SK-N-SH treated with all-trans-retinoic acid at 6 μM for 48 hours (cell line): ENCODE measurements around the gene ANXA7.
"Not testable (repeated sequence)": the region's sequence is repeated elsewhere in the genome, so short reads cannot be mapped to it uniquely, and the experiment has no call there.

Source experiments
- ARNTL ChIP-seq: fragments of 450-650 bp; formaldehyde crosslinking; IDR thresholded peaks from 2 replicates; pipeline ENCODE4 v1.5.0; 2020; ENCODE audit warnings: low read depth, mild to moderate bottlenecking, moderate library complexity, borderline replicate concordance
- CSDC2 ChIP-seq: fragments of 250-450 bp; sonication (Bioruptor Pico); IDR thresholded peaks from 2 replicates; pipeline ENCODE4 v1.5.0; 2020; ENCODE audit warnings: mild to moderate bottlenecking, moderate library complexity
- ISL1 ChIP-seq: fragments of 250-450 bp; sonication (Bioruptor Pico); IDR thresholded peaks from 2 replicates; pipeline ENCODE4 v2.1.2; 2022; ENCODE audit warnings: mild to moderate bottlenecking, moderate library complexity
- OSR1 ChIP-seq: fragments of 250-450 bp; sonication (Bioruptor Pico); IDR thresholded peaks from 2 replicates; pipeline ENCODE4 v1.8.0; 2022; ENCODE audit warnings: moderate library complexity, mild to moderate bottlenecking, inconsistent platforms
- TSHZ2 ChIP-seq: fragments of 250-450 bp; sonication (Bioruptor Pico); IDR thresholded peaks from 2 replicates; pipeline ENCODE4 v1.5.0; 2020; ENCODE audit warnings: mild to moderate bottlenecking, moderate library complexity
- ZFP30 ChIP-seq: fragments of 450-650 bp; formaldehyde crosslinking; IDR thresholded peaks from 2 replicates; pipeline ENCODE4 v1.5.0; 2022; ENCODE audit warnings: mild to moderate bottlenecking, moderate library complexity
- TF ChIP-seq, protein P1 (sequence below): fragments of 250-450 bp; sonication (Bioruptor Pico); IDR thresholded peaks from 2 replicates; pipeline ENCODE4 v1.8.0; 2020; ENCODE audit warnings: mild to moderate bottlenecking, moderate library complexity, borderline replicate concordance

- not testable (repeated sequence) for TF ChIP-seq CSDC2 (CRISPR knock-in tag); TSHZ2 (CRISPR knock-in tag); ARNTL; OSR1 (CRISPR knock-in tag); ISL1 (CRISPR knock-in tag); ZFP30 (CRISPR knock-in tag)
- TF ChIP-seq, protein P1, sequence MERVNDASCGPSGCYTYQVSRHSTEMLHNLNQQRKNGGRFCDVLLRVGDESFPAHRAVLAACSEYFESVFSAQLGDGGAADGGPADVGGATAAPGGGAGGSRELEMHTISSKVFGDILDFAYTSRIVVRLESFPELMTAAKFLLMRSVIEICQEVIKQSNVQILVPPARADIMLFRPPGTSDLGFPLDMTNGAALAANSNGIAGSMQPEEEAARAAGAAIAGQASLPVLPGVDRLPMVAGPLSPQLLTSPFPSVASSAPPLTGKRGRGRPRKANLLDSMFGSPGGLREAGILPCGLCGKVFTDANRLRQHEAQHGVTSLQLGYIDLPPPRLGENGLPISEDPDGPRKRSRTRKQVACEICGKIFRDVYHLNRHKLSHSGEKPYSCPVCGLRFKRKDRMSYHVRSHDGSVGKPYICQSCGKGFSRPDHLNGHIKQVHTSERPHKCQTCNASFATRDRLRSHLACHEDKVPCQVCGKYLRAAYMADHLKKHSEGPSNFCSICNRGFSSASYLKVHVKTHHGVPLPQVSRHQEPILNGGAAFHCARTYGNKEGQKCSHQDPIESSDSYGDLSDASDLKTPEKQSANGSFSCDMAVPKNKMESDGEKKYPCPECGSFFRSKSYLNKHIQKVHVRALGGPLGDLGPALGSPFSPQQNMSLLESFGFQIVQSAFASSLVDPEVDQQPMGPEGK (CRISPR knock-in tag): not testable (repeated sequence)
Observed at GRCh38 chr10:73394325-73394724, 19.5 kb downstream of the ANXA7 start.
